BJ (cell line): ENCODE results near the gene DNLZ. TPM values are rescaled to one million over a fixed set of nuclear protein-coding genes. Genes with fewer than 3 reads are reported as not detected.
A peak's percentile ranks its signal among the peaks of the same experiment; 100 is the strongest.

Experiments used
- CTCF ChIA-PET: fragments of 350-600 bp; formaldehyde crosslinking; extraction: SDS; loops from one replicate; lab custom pipeline; 2021; ENCODE audit warnings: antibody characterized with exemption, inconsistent platforms; lab: Yijun Ruan, JAX
- POLR2A ChIA-PET: fragments of 300-600 bp; sonication (Branson Sonifier 250); formaldehyde crosslinking; extraction: SDS; loops from one replicate; lab custom pipeline; 2021; ENCODE audit warnings: antibody characterized with exemption; lab: Charles Lee
- DNase-seq: peaks from one replicate; pipeline ENCODE4 v3.0.0-alpha.2; 2011; ENCODE audit warnings: low read depth
- H3K27me3 ChIP-seq: 2 replicates; pipeline ENCODE4 v1.6.0; 2011; ENCODE audit warnings: low read length; ENCODE audit not compliant: control insufficient read depth, insufficient read depth
- H3K36me3 ChIP-seq: 2 replicates; pipeline ENCODE4 v1.5.1; 2011; ENCODE audit warnings: low read length; ENCODE audit not compliant: control insufficient read depth, insufficient read depth
- H3K4me3 ChIP-seq: 2 replicates; pipeline ENCODE4 v1.5.1; 2011; ENCODE audit warnings: low read depth, mild to moderate bottlenecking, control low read depth, low read length
- CTCF ChIP-seq: IDR thresholded peaks from 2 replicates; pipeline ENCODE4 v1.5.1; 2011; ENCODE audit warnings: low read depth, mild to moderate bottlenecking, control low read depth, inconsistent platforms, low read length, moderate library complexity; ENCODE audit not compliant: insufficient read depth
- polyA plus RNA-seq: library from polyadenylated mRNA; depleted of rRNA; stranded (reverse); fragments of >200 nt; gene quantifications from 2 replicates; pipeline ENCODE4 v1.2.3, GENCODE V29; 2011

The DNLZ gene
- polyA plus RNA-seq, 1 experiment, result 7.2 TPM

- ChIA-PET POLR2A (interaction anchor here (0.7 kb wide), 1 partner anchor 33 kb away, joined by 3 read pairs; no protein-coding TSS in a partner anchor), CTCF (interaction anchor here (0.9 to 10.8 kb wide), 5 partner anchors 9 to 109 kb away, joined by 3 to 93 read pairs (median 9); partner anchors contain the start of gene DNLZ)
- no peak for DNase-seq
- peaks cover 11% of the 10 kb centered on the region for H3K36me3 ChIP-seq
- H3K27me3 ChIP-seq, result no peaks in the 10 kb centered on the region
- peak overlapping the region; percentile 88 for H3K4me3 ChIP-seq
- no peak for TF ChIP-seq CTCF
Measured at GRCh38 chr9:136329636-136330405, 33.7 kb downstream of the DNLZ start.

GRCh38 chr9:136329211-136329627, 34.3 kb downstream of the DNLZ start:
- CTCF ChIA-PET, result interaction anchor here (0.9 to 10.8 kb wide), 6 partner anchors 10 to 109 kb away, joined by 3 to 93 read pairs (median 8); partner anchors contain the start of gene DNLZ
- Histone ChIP-seq H3K36me3 (peaks cover 9% of the 10 kb centered on the region), H3K27me3 (no peaks in the 10 kb centered on the region), H3K4me3 (peak overlapping the region; percentile 88)
- no peak for TF ChIP-seq CTCF
- POLR2A ChIA-PET, result interaction anchor here (0.7 kb wide), 1 partner anchor 34 kb away, joined by 3 read pairs; no protein-coding TSS in a partner anchor
- DNase-seq, result no peak

GRCh38 chr9:136328622-136329041, 34.9 kb downstream of the DNLZ start:
- CTCF ChIA-PET, result interaction anchor here (0.6 to 10.8 kb wide), 8 partner anchors 9 to 1819 kb away, joined by 3 to 93 read pairs (median 7); partner anchors contain the start of gene DNLZ
- H3K36me3 ChIP-seq, result peaks cover 9% of the 10 kb centered on the region
- POLR2A ChIA-PET, result no interaction called here

GRCh38 chr9:136328011-136328621, 35.4 kb downstream of the DNLZ start:
- Histone ChIP-seq H3K36me3 (peaks cover 7% of the 10 kb centered on the region), H3K27me3 (no peaks in the 10 kb centered on the region), H3K4me3 (peak overlapping the region; percentile 88)
- ChIA-PET CTCF (interaction anchor here (0.6 to 10.8 kb wide), 7 partner anchors 9 to 1818 kb away, joined by 4 to 93 read pairs (median 7); partner anchors contain the start of gene DNLZ), POLR2A (no interaction called here)
- DNase-seq, result no peak
- no peak for TF ChIP-seq CTCF

More at GRCh38 chr9:136328622-136329041, 34.9 kb downstream of the DNLZ start:
- no peak for DNase-seq
- TF ChIP-seq CTCF, result no peak
- Histone ChIP-seq H3K4me3 (peak overlapping the region; percentile 88), H3K27me3 (no peaks in the 10 kb centered on the region)
